Measurements from ENCODE around the gene KCNQ1. TPM values are rescaled to one million over a fixed set of nuclear protein-coding genes. Genes with fewer than 3 reads are reported as not detected.

Gene KCNQ1
- total and polyA plus RNA-seq, 2 experiments from 2014 or later = 0.45 to 0.87 TPM

- TF ChIP-seq JUNB (IDR thresholded peaks at IDR 0.05; ENCODE audit: unreplicated experiment) = no peak
- TF ChIP-seq, protein P1, sequence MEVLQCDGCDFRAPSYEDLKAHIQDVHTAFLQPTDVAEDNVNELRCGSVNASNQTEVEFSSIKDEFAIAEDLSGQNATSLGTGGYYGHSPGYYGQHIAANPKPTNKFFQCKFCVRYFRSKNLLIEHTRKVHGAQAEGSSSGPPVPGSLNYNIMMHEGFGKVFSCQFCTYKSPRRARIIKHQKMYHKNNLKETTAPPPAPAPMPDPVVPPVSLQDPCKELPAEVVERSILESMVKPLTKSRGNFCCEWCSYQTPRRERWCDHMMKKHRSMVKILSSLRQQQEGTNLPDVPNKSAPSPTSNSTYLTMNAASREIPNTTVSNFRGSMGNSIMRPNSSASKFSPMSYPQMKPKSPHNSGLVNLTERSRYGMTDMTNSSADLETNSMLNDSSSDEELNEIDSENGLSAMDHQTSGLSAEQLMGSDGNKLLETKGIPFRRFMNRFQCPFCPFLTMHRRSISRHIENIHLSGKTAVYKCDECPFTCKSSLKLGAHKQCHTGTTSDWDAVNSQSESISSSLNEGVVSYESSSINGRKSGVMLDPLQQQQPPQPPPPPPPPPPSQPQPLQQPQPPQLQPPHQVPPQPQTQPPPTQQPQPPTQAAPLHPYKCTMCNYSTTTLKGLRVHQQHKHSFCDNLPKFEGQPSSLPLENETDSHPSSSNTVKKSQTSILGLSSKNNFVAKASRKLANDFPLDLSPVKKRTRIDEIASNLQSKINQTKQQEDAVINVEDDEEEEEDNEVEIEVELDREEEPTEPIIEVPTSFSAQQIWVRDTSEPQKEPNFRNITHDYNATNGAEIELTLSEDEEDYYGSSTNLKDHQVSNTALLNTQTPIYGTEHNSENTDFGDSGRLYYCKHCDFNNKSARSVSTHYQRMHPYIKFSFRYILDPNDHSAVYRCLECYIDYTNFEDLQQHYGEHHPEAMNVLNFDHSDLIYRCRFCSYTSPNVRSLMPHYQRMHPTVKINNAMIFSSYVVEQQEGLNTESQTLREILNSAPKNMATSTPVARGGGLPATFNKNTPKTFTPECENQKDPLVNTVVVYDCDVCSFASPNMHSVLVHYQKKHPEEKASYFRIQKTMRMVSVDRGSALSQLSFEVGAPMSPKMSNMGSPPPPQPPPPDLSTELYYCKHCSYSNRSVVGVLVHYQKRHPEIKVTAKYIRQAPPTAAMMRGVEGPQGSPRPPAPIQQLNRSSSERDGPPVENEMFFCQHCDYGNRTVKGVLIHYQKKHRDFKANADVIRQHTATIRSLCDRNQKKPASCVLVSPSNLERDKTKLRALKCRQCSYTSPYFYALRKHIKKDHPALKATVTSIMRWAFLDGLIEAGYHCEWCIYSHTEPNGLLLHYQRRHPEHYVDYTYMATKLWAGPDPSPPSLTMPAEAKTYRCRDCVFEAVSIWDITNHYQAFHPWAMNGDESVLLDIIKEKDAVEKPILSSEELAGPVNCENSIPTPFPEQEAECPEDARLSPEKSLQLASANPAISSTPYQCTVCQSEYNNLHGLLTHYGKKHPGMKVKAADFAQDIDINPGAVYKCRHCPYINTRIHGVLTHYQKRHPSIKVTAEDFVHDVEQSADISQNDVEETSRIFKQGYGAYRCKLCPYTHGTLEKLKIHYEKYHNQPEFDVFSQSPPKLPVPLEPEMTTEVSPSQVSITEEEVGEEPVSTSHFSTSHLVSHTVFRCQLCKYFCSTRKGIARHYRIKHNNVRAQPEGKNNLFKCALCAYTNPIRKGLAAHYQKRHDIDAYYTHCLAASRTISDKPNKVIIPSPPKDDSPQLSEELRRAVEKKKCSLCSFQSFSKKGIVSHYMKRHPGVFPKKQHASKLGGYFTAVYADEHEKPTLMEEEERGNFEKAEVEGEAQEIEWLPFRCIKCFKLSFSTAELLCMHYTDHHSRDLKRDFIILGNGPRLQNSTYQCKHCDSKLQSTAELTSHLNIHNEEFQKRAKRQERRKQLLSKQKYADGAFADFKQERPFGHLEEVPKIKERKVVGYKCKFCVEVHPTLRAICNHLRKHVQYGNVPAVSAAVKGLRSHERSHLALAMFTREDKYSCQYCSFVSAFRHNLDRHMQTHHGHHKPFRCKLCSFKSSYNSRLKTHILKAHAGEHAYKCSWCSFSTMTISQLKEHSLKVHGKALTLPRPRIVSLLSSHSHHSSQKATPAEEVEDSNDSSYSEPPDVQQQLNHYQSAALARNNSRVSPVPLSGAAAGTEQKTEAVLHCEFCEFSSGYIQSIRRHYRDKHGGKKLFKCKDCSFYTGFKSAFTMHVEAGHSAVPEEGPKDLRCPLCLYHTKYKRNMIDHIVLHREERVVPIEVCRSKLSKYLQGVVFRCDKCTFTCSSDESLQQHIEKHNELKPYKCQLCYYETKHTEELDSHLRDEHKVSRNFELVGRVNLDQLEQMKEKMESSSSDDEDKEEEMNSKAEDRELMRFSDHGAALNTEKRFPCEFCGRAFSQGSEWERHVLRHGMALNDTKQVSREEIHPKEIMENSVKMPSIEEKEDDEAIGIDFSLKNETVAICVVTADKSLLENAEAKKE (CRISPR knock-in tag; IDR thresholded peaks at IDR 0.05) = no peak
These were observed 126.9 kb downstream of the KCNQ1 start (continued) for GRCh38 chr11:2571598-2572281.

DNA sequence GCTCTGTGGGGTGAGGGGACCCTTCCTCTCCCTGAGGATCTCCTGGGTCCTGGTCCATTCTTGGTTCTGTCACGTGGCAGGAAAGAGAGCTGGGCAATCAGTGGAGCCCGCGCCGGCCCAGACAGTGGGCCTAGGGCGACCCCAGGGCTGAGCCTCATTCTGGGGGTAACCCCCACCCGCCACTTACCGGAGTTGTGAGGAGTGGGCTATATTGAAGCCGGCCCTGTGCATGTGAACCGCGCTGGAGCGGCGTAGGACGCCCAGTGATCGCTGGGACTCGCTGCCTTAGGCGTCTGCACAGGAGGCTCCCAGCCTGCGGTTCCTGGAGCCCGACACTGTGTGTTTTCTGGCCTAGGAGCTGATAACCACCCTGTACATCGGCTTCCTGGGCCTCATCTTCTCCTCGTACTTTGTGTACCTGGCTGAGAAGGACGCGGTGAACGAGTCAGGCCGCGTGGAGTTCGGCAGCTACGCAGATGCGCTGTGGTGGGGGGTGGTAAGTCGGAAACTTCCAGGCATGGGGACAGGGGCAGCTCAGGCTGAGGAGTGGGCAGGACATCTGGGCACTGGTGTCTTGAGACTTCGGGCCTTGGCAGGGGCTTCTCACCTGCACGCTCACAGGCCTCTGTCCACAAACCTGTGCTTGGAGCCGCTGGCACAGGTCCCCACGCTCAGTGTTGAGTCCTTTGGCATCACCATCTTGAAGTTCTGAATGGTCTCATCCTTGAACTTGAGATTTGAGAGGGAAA, 127.9 kb downstream of the KCNQ1 start:
- Histone ChIP-seq H3K27ac (ENCODE audit: low read depth) (no peak overlapping the region), H4K20me1 (replicated peaks; ENCODE audit: insufficient read depth) (no peaks in the 10 kb centered on the region), H3K4me3 (no peak overlapping the region), H3F3A (replicated peaks; ENCODE audit: low read depth) (no peaks in the 10 kb centered on the region), H3K4me1 (ENCODE audit: insufficient read depth) (no peaks in the 10 kb centered on the region), H3K36me3 (ENCODE audit: insufficient read depth) (no peaks in the 10 kb centered on the region), H2AFZ (no peak overlapping the region), H3K9me2 (ENCODE audit: insufficient read depth) (no peaks in the 10 kb centered on the region), H3K27me3 (ENCODE audit: insufficient read depth) (peaks cover 16% of the 10 kb centered on the region), H3K79me2 (replicated peaks; ENCODE audit: insufficient read depth) (no peaks in the 10 kb centered on the region), H3K4me2 (no peak overlapping the region)
- Mint-ChIP-seq H3K27me3 (ENCODE audit: insufficient read depth, low read depth, poor library complexity) (peaks cover 38% of the 10 kb centered on the region), H3K36me3 (ENCODE audit: low read depth) (no peaks in the 10 kb centered on the region), H3K27ac (no peak overlapping the region), H3K4me1 (peaks cover 4% of the 10 kb centered on the region; the same call in 2 of the 3 replicates), H3K9me3 (no peaks in the 10 kb centered on the region), H3K4me3 (no peak overlapping the region)
- DNase-seq (ENCODE audit: low spot score) = no peak
- no peak for ATAC-seq
- no peak for TF ChIP-seq STAT1 (IDR thresholded peaks at IDR 0.05; ENCODE audit: unreplicated experiment)
- TF ChIP-seq JUNB (IDR thresholded peaks at IDR 0.05; ENCODE audit: unreplicated experiment) = no peak
- no peak for TF ChIP-seq ZNF114 (CRISPR knock-in tag; IDR thresholded peaks at IDR 0.05)
- no peak for TF ChIP-seq EZH2 (IDR thresholded peaks at IDR 0.05; ENCODE audit: low read depth, unreplicated experiment)
- no peak for TF ChIP-seq CREB1 (CRISPR knock-in tag; IDR thresholded peaks at IDR 0.05; ENCODE audit: low read depth)
- no peak for TF ChIP-seq ZNF331 (CRISPR knock-in tag; IDR thresholded peaks at IDR 0.05; ENCODE audit: low read depth)
- TF ChIP-seq, protein P1 (CRISPR knock-in tag; IDR thresholded peaks at IDR 0.05) = no peak

Data from GM23338 (cell line).